H9 (cell line): ENCODE data around the gene PDS5B. TPM values are rescaled to one million over a fixed set of nuclear protein-coding genes. Genes with fewer than 3 reads are reported as not detected.
"Not testable (repeated sequence)": the region's sequence is repeated elsewhere in the genome, so short reads cannot be mapped to it uniquely, and the experiment has no call there.

Experiments
- DNase-seq: peaks from one replicate; pipeline ENCODE4 v3.0.0-alpha.2; 2017
- H2AFZ ChIP-seq: one replicate; pipeline ENCODE4 v1.6.1; 2013; ENCODE audit warnings: mild to moderate bottlenecking, low read length, control low read depth, moderate library complexity
- H2AK5ac ChIP-seq: 2 replicates; pipeline ENCODE4 v1.6.1; 2013; ENCODE audit warnings: low read length, control low read depth, mixed read lengths; ENCODE audit not compliant: insufficient read length
- H2BK120ac ChIP-seq: one replicate; pipeline ENCODE4 v1.6.1; 2013; ENCODE audit warnings: low read depth, mild to moderate bottlenecking, low read length, control low read depth, inconsistent platforms; ENCODE audit not compliant: poor library complexity, severe bottlenecking
- H2BK12ac ChIP-seq: 2 replicates; pipeline ENCODE4 v1.6.1; 2013; ENCODE audit warnings: low read length, control low read depth, mixed read lengths, low read depth; ENCODE audit not compliant: insufficient read length
- H2BK15ac ChIP-seq: 2 replicates; pipeline ENCODE4 v1.6.1; 2013; ENCODE audit warnings: low read depth, low read length, control low read depth
- H2BK20ac ChIP-seq: one replicate; pipeline ENCODE4 v1.6.1; 2013; ENCODE audit warnings: low read depth, mild to moderate bottlenecking, low read length, control low read depth, inconsistent platforms; ENCODE audit not compliant: poor library complexity, severe bottlenecking
- H2BK5ac ChIP-seq: 2 replicates; pipeline ENCODE4 v1.6.1; 2013; ENCODE audit warnings: low read length, control low read depth, mixed read lengths; ENCODE audit not compliant: insufficient read length
- H3K14ac ChIP-seq: 2 replicates; pipeline ENCODE4 v1.6.1; 2013; ENCODE audit warnings: low read length, control low read depth; ENCODE audit not compliant: insufficient read depth
- H3K18ac ChIP-seq: 2 replicates; pipeline ENCODE4 v1.6.1; 2013; ENCODE audit warnings: low read depth, mild to moderate bottlenecking, mixed read lengths, low read length, control low read depth; ENCODE audit not compliant: insufficient read length
- H3K23ac ChIP-seq: 2 replicates; pipeline ENCODE4 v1.6.1; 2013; ENCODE audit warnings: low read length, control low read depth, mixed read lengths, low read depth; ENCODE audit not compliant: insufficient read length
- H3K23me2 ChIP-seq: 2 replicates; pipeline ENCODE4 v1.6.1; 2013; ENCODE audit warnings: low read depth, mild to moderate bottlenecking, mixed read lengths, low read length, control low read depth; ENCODE audit not compliant: insufficient read length, poor library complexity, severe bottlenecking
- H3K27ac ChIP-seq: 2 replicates; pipeline ENCODE4 v1.5.1; 2013; ENCODE audit warnings: low read length, control low read depth, mixed read lengths, low read depth; ENCODE audit not compliant: insufficient read length
- H3K27me3 ChIP-seq: 2 replicates; pipeline ENCODE4 v1.6.1; 2013; ENCODE audit warnings: low read length, control low read depth, inconsistent platforms; ENCODE audit not compliant: insufficient read depth
- H3K4ac ChIP-seq: 2 replicates; pipeline ENCODE4 v1.6.1; 2013; ENCODE audit warnings: low read depth, mild to moderate bottlenecking, control low read depth, inconsistent platforms, low read length, moderate library complexity
- H3K4me1 ChIP-seq: 2 replicates; pipeline ENCODE4 v1.6.1; 2013; ENCODE audit warnings: low read length, control low read depth, inconsistent platforms; ENCODE audit not compliant: insufficient read depth
- H3K4me2 ChIP-seq: 2 replicates; pipeline ENCODE4 v1.6.1; 2013; ENCODE audit warnings: low read length, control low read depth, mixed read lengths; ENCODE audit not compliant: insufficient read length, insufficient read depth
- H3K56ac ChIP-seq: 2 replicates; pipeline ENCODE4 v1.6.1; 2013; ENCODE audit warnings: low read depth, mild to moderate bottlenecking, mixed read lengths, low read length, control low read depth; ENCODE audit not compliant: insufficient read length
- H3K79me1 ChIP-seq: 2 replicates; pipeline ENCODE4 v1.6.1; 2013; ENCODE audit warnings: low read depth, mild to moderate bottlenecking, moderate library complexity, low read length, control low read depth, inconsistent platforms; ENCODE audit not compliant: insufficient read depth, poor library complexity, severe bottlenecking
- H3K79me2 ChIP-seq: 2 replicates; pipeline ENCODE4 v1.6.1; 2013; ENCODE audit warnings: low read length, control low read depth, inconsistent platforms; ENCODE audit not compliant: insufficient read depth
- H3K9ac ChIP-seq: 2 replicates; pipeline ENCODE4 v1.6.1; 2013; ENCODE audit warnings: low read length, control low read depth, mixed read lengths; ENCODE audit not compliant: insufficient read length; ENCODE audit errors: extremely low read depth
- H3K9me3 ChIP-seq: one replicate; pipeline ENCODE4 v1.6.1; 2013; ENCODE audit warnings: low read depth, low read length, inconsistent platforms; ENCODE audit not compliant: control insufficient read depth
- H3T11ph ChIP-seq: one replicate; pipeline ENCODE4 v1.6.1; 2013; ENCODE audit warnings: mild to moderate bottlenecking, low read length, control low read depth, inconsistent platforms
- H4K20me1 ChIP-seq: one replicate; pipeline ENCODE4 v1.6.1; 2013; ENCODE audit not compliant: control insufficient read depth, insufficient read length, insufficient read depth
- H4K5ac ChIP-seq: 2 replicates; pipeline ENCODE4 v1.6.1; 2013; ENCODE audit warnings: low read depth, mild to moderate bottlenecking, mixed read lengths, low read length, control low read depth; ENCODE audit not compliant: insufficient read length
- H4K8ac ChIP-seq: replicated peaks from 2 replicates; pipeline ENCODE4 v1.6.1; 2013; ENCODE audit warnings: low read length, control low read depth, mixed read lengths, low read depth; ENCODE audit not compliant: insufficient read length
- H4K91ac ChIP-seq: 2 replicates; pipeline ENCODE4 v1.6.1; 2013; ENCODE audit warnings: low read depth, mild to moderate bottlenecking, moderate library complexity, mixed read lengths, low read length, control low read depth; ENCODE audit not compliant: insufficient read length
- H3K27ac Mint-ChIP-seq, 3 experiments: 2 replicates in 2 of 3; 3 replicates in 1 of 3; pipeline ENCODE4 v1.8.0; 2020 to 2021; ENCODE audit warnings: mixed read lengths in 3 of 3, mild to moderate bottlenecking in 1 of 3, moderate library complexity in 1 of 3
- H3K27me3 Mint-ChIP-seq: 2 replicates; pipeline ENCODE4 v1.8.0; 2021; ENCODE audit warnings: low read depth, mild to moderate bottlenecking, moderate library complexity, mixed read lengths
- H3K36me3 Mint-ChIP-seq, 3 experiments: 2 replicates in 2 of 3; 3 replicates in 1 of 3; pipeline ENCODE4 v1.8.0; 2020 to 2021; ENCODE audit warnings: low read depth in 3 of 3, mixed read lengths in 3 of 3; ENCODE audit not compliant: insufficient read depth in 1 of 3
- H3K4me1 Mint-ChIP-seq, 2 experiments: 2 replicates each; pipeline ENCODE4 v1.8.0; 2020; ENCODE audit warnings: mixed read lengths in 2 of 2
- H3K4me3 Mint-ChIP-seq, 2 experiments: 2 replicates in 1 of 2; 3 replicates in 1 of 2; pipeline ENCODE4 v1.8.0; 2020 to 2021; ENCODE audit warnings: mild to moderate bottlenecking in 2 of 2, mixed read lengths in 2 of 2, moderate library complexity in 1 of 2
- H3K9me3 Mint-ChIP-seq, 2 experiments: 2 replicates in 1 of 2; 3 replicates in 1 of 2; pipeline ENCODE4 v1.8.0; 2020; ENCODE audit warnings: mild to moderate bottlenecking in 2 of 2, mixed read lengths in 2 of 2, moderate library complexity in 1 of 2
- CTCF ChIP-seq: fragments of 200-600 bp; sonication (generic); conservative IDR thresholded peaks from 3 replicates; pipeline ENCODE4 v1.8.0; 2021; ENCODE audit warnings: antibody characterized with exemption, mild to moderate bottlenecking
- WGBS: extraction: QIAGEN DNeasy Blood & Tissue Kit; methylation state at CpG from one replicate; pipeline ENCODE4 v1.1.7; 2013; ENCODE audit warnings: missing lambda C conversion rate, low lambda C conversion rate, mixed read lengths; ENCODE audit not compliant: insufficient read length; ENCODE audit errors: extremely low coverage; 5-methylcytosine and 5-hydroxymethylcytosine counted together
- total RNA-seq: library from RNA; stranded (reverse); gene quantifications from 2 replicates; pipeline ENCODE4 v1.2.1, GENCODE V29; 2021

PDS5B gene
- total RNA-seq, 1 experiment from 2014 or later, result 50.0 TPM

- Histone ChIP-seq H3T11ph (no peak overlapping the region), H2BK5ac (no peak overlapping the region), H3K27ac (no peak overlapping the region), H3K9ac (no peak overlapping the region), H2AFZ (no peak overlapping the region), H2BK20ac (no peak overlapping the region), H3K23ac (no peak overlapping the region), H4K5ac (no peak overlapping the region), H3K4me1 (no peaks in the 10 kb centered on the region; the same call in 1 of the 2 replicates), H3K4me2 (no peak overlapping the region), H3K79me1 (no peaks in the 10 kb centered on the region), H4K20me1 (no peaks in the 10 kb centered on the region), H3K4ac (no peak overlapping the region), H3K27me3 (no peaks in the 10 kb centered on the region), H3K9me3 (no peaks in the 10 kb centered on the region), H2AK5ac (no peak overlapping the region), H3K14ac (no peak overlapping the region), H3K56ac (no peak overlapping the region), H2BK120ac (no peak overlapping the region), H2BK15ac (no peak overlapping the region), H3K79me2 (no peaks in the 10 kb centered on the region), H4K91ac (no peak overlapping the region), H4K8ac (no peak overlapping the region), H2BK12ac (no peak overlapping the region), H3K23me2 (no peaks in the 10 kb centered on the region), H3K18ac (no peak overlapping the region)
- H3K27me3 Mint-ChIP-seq, result no peaks in the 10 kb centered on the region
- peaks cover 8 to 9% of the 10 kb centered on the region in 2 experiments; a peak in 4 of 5 replicates for H3K9me3 Mint-ChIP-seq
- peaks cover 23 to 37% of the 10 kb centered on the region in 2 experiments for H3K4me1 Mint-ChIP-seq
- no CpG with 5 or more reads among the region's 3 CpGs for WGBS
- no peak for DNase-seq
- no peak overlapping the region for H3K4me3 Mint-ChIP-seq
- peak overlapping the region in 1 of 3 experiments; percentile 75; a peak in 3 of 7 replicates for H3K27ac Mint-ChIP-seq
- no peak for TF ChIP-seq CTCF
- H3K36me3 Mint-ChIP-seq, result peaks cover 10 to 23% (median 17%) of the 10 kb centered on the region in 3 experiments
Measured at GRCh38 chr13:32728327-32728726, 142.1 kb downstream of the PDS5B start.

GRCh38 chr13:32729097-32729496 is 142.8 kb downstream of the PDS5B start:
- H3K9me3 ChIP-seq, H3K79me2 ChIP-seq, H2BK5ac ChIP-seq, H3K9ac ChIP-seq, H3T11ph ChIP-seq, H3K9me3 Mint-ChIP-seq, H3K4ac ChIP-seq, H3K4me2 ChIP-seq, H3K14ac ChIP-seq, H4K20me1 ChIP-seq, H4K8ac ChIP-seq, H3K27me3 ChIP-seq, H2AK5ac ChIP-seq, H3K18ac ChIP-seq, H4K5ac ChIP-seq, H3K27ac ChIP-seq, DNase-seq, H3K4me1 ChIP-seq, H4K91ac ChIP-seq, H2AFZ ChIP-seq, H2BK15ac ChIP-seq, H3K4me3 Mint-ChIP-seq, H3K56ac ChIP-seq, H3K27ac Mint-ChIP-seq, H3K23ac ChIP-seq, H2BK20ac ChIP-seq, H3K27me3 Mint-ChIP-seq, H2BK120ac ChIP-seq, H2BK12ac ChIP-seq, H3K79me1 ChIP-seq, H3K23me2 ChIP-seq: not testable (repeated sequence)
- peaks cover 23 to 37% of the 10 kb centered on the region in 2 experiments for H3K4me1 Mint-ChIP-seq
- peaks cover 8 to 19% (median 17%) of the 10 kb centered on the region in 3 experiments for H3K36me3 Mint-ChIP-seq
